GM23248 (cell line): ENCODE results near the gene CAMK2D.

Experiments used
- EZH2 ChIP-seq: fragments of 200-600 bp; sonication (generic); IDR thresholded peaks from 2 replicates; pipeline ENCODE4 v1.6.1; 2018; ENCODE audit warnings: antibody characterized with exemption, mild to moderate bottlenecking; ENCODE audit not compliant: insufficient read depth, poor library complexity, severe bottlenecking
- EZH2phosphoT487 ChIP-seq: fragments of 200-600 bp; sonication (generic); IDR thresholded peaks from 2 replicates; pipeline ENCODE4 v1.6.1; 2018; ENCODE audit warnings: antibody characterized with exemption, moderate library complexity, mild to moderate bottlenecking, low read depth; ENCODE audit not compliant: insufficient read depth

GRCh38 chr4:113467581-113467980, 294.0 kb downstream of the CAMK2D start:
- TF ChIP-seq EZH2phosphoT487 (no peak), EZH2 (no peak)
